HL-60 (cell line): ENCODE measurements around the gene ATP8A1.

Experiments
- DNase-seq, 2 experiments: peaks; one replicate each; pipeline ENCODE4 v3.0.0-alpha.2; 2010 to 2020; ENCODE audit warnings: low read depth in 1 of 2, low spot score in 1 of 2
- H3K27ac ChIP-seq: fragments of 250-450 bp; sonication (Bioruptor Pico); replicated peaks from 2 replicates; pipeline ENCODE4 v1.5.1; 2020; ENCODE audit warnings: mild to moderate bottlenecking, moderate library complexity
- H3K27me3 ChIP-seq: fragments of 250-450 bp; sonication (Bioruptor Pico); 2 replicates; pipeline ENCODE4 v1.5.1; 2021; ENCODE audit warnings: mild to moderate bottlenecking, moderate library complexity; ENCODE audit not compliant: insufficient read depth, poor library complexity, severe bottlenecking
- H3K4me3 ChIP-seq: replicated peaks from 2 replicates; pipeline ENCODE4 v1.5.1; 2011; ENCODE audit warnings: mild to moderate bottlenecking, control low read depth, low read length; ENCODE audit not compliant: insufficient read depth
- GABPA ChIP-seq: IDR thresholded peaks from 2 replicates; pipeline ENCODE4 v1.6.1; 2012; ENCODE audit warnings: low read depth
- POLR2AphosphoS5 ChIP-seq: IDR thresholded peaks from 2 replicates; pipeline ENCODE4 v1.6.1; 2012; ENCODE audit warnings: low read depth
- SPI1 ChIP-seq: IDR thresholded peaks from 2 replicates; pipeline ENCODE4 v1.6.1; 2012; ENCODE audit warnings: low read depth, mild to moderate bottlenecking, borderline replicate concordance
- TF ChIP-seq, protein P1 (sequence below): IDR thresholded peaks from one replicate; pipeline ENCODE4 v1.5.1; 2011; ENCODE audit warnings: low read length, control low read depth, inconsistent platforms; ENCODE audit not compliant: insufficient read depth
- TF ChIP-seq, protein P2 (sequence below): IDR thresholded peaks from 2 replicates; pipeline ENCODE4 v1.6.1; 2012; ENCODE audit warnings: low read depth; ENCODE audit not compliant: insufficient replicate concordance

The ATP8A1 gene

DNA sequence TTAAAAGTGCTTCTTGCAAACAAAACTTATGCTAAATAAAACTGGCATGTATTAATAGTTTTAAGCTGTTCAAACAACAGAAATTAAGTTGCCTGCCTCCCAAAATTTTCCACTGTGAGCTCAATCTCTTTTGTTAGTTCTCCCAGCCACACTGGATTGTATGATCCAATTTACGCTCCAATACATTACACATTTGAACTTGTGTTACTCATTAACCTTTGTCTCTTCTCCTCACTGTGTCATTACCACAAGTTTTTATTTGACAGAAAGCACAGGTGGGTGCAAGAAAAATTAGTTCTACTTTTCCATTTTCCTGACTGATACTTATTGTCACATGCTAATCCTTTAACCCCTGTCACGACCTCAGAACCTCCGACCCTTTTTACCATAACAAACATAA is 204.1 kb downstream of the ATP8A1 start:
- Histone ChIP-seq H3K27ac (no peak overlapping the region), H3K27me3 (no peaks in the 10 kb centered on the region), H3K4me3 (no peak overlapping the region)
- TF ChIP-seq, protein P1, sequence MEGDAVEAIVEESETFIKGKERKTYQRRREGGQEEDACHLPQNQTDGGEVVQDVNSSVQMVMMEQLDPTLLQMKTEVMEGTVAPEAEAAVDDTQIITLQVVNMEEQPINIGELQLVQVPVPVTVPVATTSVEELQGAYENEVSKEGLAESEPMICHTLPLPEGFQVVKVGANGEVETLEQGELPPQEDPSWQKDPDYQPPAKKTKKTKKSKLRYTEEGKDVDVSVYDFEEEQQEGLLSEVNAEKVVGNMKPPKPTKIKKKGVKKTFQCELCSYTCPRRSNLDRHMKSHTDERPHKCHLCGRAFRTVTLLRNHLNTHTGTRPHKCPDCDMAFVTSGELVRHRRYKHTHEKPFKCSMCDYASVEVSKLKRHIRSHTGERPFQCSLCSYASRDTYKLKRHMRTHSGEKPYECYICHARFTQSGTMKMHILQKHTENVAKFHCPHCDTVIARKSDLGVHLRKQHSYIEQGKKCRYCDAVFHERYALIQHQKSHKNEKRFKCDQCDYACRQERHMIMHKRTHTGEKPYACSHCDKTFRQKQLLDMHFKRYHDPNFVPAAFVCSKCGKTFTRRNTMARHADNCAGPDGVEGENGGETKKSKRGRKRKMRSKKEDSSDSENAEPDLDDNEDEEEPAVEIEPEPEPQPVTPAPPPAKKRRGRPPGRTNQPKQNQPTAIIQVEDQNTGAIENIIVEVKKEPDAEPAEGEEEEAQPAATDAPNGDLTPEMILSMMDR, result no peak
- TF ChIP-seq SPI1 (no peak), GABPA (no peak), POLR2AphosphoS5 (no peak)
- TF ChIP-seq, protein P2, sequence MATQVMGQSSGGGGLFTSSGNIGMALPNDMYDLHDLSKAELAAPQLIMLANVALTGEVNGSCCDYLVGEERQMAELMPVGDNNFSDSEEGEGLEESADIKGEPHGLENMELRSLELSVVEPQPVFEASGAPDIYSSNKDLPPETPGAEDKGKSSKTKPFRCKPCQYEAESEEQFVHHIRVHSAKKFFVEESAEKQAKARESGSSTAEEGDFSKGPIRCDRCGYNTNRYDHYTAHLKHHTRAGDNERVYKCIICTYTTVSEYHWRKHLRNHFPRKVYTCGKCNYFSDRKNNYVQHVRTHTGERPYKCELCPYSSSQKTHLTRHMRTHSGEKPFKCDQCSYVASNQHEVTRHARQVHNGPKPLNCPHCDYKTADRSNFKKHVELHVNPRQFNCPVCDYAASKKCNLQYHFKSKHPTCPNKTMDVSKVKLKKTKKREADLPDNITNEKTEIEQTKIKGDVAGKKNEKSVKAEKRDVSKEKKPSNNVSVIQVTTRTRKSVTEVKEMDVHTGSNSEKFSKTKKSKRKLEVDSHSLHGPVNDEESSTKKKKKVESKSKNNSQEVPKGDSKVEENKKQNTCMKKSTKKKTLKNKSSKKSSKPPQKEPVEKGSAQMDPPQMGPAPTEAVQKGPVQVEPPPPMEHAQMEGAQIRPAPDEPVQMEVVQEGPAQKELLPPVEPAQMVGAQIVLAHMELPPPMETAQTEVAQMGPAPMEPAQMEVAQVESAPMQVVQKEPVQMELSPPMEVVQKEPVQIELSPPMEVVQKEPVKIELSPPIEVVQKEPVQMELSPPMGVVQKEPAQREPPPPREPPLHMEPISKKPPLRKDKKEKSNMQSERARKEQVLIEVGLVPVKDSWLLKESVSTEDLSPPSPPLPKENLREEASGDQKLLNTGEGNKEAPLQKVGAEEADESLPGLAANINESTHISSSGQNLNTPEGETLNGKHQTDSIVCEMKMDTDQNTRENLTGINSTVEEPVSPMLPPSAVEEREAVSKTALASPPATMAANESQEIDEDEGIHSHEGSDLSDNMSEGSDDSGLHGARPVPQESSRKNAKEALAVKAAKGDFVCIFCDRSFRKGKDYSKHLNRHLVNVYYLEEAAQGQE, result no peak
- no peak for DNase-seq

DNA sequence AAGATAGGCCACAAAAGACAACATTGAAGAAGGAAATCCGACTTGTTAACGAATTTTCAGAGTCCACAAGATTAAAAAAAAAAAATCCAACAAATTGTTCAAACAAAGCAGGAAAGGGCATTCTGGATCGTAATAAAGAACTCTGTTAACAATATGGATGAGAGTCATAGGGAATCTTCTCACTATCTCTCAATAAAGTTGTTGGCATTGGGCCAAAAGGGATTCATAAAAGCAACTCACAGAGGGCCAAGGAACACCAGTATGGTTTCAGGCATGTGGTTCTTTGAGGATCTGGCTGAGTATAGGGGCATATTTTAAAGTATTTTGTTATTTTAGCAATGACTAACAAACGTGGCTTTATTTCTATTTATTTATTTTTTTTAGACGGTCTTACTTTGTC is 210.1 kb downstream of the ATP8A1 start:
- no peak for DNase-seq
- H3K4me3 ChIP-seq, result no peak overlapping the region
- H3K27ac ChIP-seq, result no peak overlapping the region
- TF ChIP-seq SPI1, result no peak
- TF ChIP-seq POLR2AphosphoS5, result no peak
- TF ChIP-seq GABPA, result no peak
- TF ChIP-seq, protein P1, result no peak
- TF ChIP-seq, protein P2, result no peak
- no peaks in the 10 kb centered on the region for H3K27me3 ChIP-seq

DNA sequence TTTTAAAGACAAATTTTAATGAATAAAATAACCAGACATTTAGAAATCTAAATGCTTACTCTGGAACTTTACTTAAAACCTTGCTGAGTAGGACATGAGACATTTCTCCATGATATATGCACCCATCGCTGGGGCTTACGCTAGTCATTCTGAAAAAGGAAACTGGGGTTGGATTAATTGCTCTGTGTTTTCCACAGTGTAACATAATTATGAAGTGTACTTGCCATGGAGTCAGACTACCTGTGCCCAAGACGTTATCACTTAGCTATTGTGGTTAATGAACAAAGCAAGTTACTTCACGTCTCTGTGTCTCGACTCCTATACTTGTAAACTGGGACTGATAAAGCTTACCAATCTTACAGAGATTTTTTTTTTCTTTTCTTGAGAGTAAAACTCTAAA is 211.9 kb downstream of the ATP8A1 start:
- no peaks in the 10 kb centered on the region for H3K27me3 ChIP-seq
- no peak overlapping the region for H3K4me3 ChIP-seq
- DNase-seq, result no peak
- no peak overlapping the region for H3K27ac ChIP-seq
- no peak for TF ChIP-seq SPI1
- no peak for TF ChIP-seq POLR2AphosphoS5
- no peak for TF ChIP-seq GABPA
- TF ChIP-seq, protein P2, result no peak
- TF ChIP-seq, protein P1, result no peak
